ENCODE data around the gene GNPTAB.

GRCh38 chr12:101746196-101746595, 84.6 kb downstream of the GNPTAB start:
- TF ChIP-seq EZH2 (IDR thresholded peaks at IDR 0.05; ENCODE audit: borderline replicate concordance, insufficient read depth, low read depth, low read length, poor library complexity, severe bottlenecking) = no peak
- TF ChIP-seq CTCF (IDR thresholded peaks at IDR 0.05) = no peak
